Parathyroid adenoma (tissue), 2 donors: ENCODE measurements around the gene NTN1.

Experiments
- H2AFZ ChIP-seq: fragments of 300-600 bp; sonication (generic); one replicate; pipeline ENCODE4 v1.7.0; 2017; ENCODE audit warnings: antibody characterized with exemption, mild to moderate bottlenecking
- H3K27ac ChIP-seq: fragments of 300-600 bp; sonication (generic); one replicate; pipeline ENCODE4 v1.7.0; 2017
- H3K27me3 ChIP-seq: fragments of 300-600 bp; sonication (generic); one replicate; pipeline ENCODE4 v1.7.0; 2017; ENCODE audit warnings: low read length; ENCODE audit not compliant: control insufficient read depth, insufficient read depth
- H3K36me3 ChIP-seq: fragments of 300-600 bp; sonication (generic); one replicate; pipeline ENCODE4 v1.7.0; 2017; ENCODE audit warnings: low read length; ENCODE audit not compliant: control insufficient read depth, insufficient read depth
- H3K4me1 ChIP-seq: fragments of 300-600 bp; sonication (generic); one replicate; pipeline ENCODE4 v1.7.0; 2017; ENCODE audit warnings: control low read depth
- H3K4me2 ChIP-seq: fragments of 300-600 bp; sonication (generic); one replicate; pipeline ENCODE4 v1.7.0; 2017; ENCODE audit warnings: low read length
- H3K4me3 ChIP-seq: fragments of 300-600 bp; sonication (generic); one replicate; pipeline ENCODE4 v1.7.0; 2017; ENCODE audit warnings: low read depth, low read length
- H3K79me2 ChIP-seq: fragments of 300-600 bp; sonication (generic); one replicate; pipeline ENCODE4 v1.7.0; 2017; ENCODE audit warnings: control low read depth
- H3K9ac ChIP-seq: fragments of 300-600 bp; sonication (generic); one replicate; pipeline ENCODE4 v1.7.0; 2017; ENCODE audit warnings: mild to moderate bottlenecking
- H3K9me3 ChIP-seq: fragments of 300-600 bp; sonication (generic); one replicate; pipeline ENCODE4 v1.7.0; 2017; ENCODE audit warnings: low read length; ENCODE audit not compliant: control insufficient read depth
- TF ChIP-seq, protein P1 (sequence below): fragments of 300-600 bp; sonication (generic); IDR thresholded peaks from one replicate; pipeline ENCODE4 v1.7.0; 2017; ENCODE audit warnings: antibody characterized with exemption, mild to moderate bottlenecking
- donor health status: primary hyperparathyroidism.

The NTN1 gene

DNA sequence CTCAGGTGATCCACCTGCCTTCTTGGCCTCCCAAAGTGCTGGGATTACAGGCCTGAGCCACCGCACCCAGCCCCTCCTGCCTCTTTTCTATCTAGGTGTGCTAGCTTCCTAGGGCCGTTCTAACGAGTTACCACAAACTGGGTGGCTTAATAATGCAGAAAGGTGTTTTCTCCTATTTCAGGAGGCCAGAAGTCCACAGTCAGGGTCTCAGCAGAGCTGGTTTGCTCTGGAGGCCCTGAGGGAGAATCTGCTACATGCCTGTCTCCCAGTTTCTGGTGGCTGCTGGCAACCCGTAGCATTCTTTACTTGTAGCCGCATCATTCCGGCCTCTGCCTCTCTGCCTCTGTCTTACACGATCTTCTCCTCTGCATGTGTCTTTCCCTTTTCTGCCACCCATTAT lies 89.2 kb downstream of the NTN1 start:
- Histone ChIP-seq H3K4me1 (no peaks in the 10 kb centered on the region), H3K4me3 (no peak overlapping the region), H3K9ac (no peak overlapping the region), H3K4me2 (no peak overlapping the region), H3K27ac (no peak overlapping the region), H2AFZ (no peak overlapping the region), H3K27me3 (no peaks in the 10 kb centered on the region), H3K36me3 (no peaks in the 10 kb centered on the region), H3K79me2 (no peaks in the 10 kb centered on the region), H3K9me3 (no peaks in the 10 kb centered on the region)
- TF ChIP-seq, protein P1, sequence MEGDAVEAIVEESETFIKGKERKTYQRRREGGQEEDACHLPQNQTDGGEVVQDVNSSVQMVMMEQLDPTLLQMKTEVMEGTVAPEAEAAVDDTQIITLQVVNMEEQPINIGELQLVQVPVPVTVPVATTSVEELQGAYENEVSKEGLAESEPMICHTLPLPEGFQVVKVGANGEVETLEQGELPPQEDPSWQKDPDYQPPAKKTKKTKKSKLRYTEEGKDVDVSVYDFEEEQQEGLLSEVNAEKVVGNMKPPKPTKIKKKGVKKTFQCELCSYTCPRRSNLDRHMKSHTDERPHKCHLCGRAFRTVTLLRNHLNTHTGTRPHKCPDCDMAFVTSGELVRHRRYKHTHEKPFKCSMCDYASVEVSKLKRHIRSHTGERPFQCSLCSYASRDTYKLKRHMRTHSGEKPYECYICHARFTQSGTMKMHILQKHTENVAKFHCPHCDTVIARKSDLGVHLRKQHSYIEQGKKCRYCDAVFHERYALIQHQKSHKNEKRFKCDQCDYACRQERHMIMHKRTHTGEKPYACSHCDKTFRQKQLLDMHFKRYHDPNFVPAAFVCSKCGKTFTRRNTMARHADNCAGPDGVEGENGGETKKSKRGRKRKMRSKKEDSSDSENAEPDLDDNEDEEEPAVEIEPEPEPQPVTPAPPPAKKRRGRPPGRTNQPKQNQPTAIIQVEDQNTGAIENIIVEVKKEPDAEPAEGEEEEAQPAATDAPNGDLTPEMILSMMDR: no peak

DNA sequence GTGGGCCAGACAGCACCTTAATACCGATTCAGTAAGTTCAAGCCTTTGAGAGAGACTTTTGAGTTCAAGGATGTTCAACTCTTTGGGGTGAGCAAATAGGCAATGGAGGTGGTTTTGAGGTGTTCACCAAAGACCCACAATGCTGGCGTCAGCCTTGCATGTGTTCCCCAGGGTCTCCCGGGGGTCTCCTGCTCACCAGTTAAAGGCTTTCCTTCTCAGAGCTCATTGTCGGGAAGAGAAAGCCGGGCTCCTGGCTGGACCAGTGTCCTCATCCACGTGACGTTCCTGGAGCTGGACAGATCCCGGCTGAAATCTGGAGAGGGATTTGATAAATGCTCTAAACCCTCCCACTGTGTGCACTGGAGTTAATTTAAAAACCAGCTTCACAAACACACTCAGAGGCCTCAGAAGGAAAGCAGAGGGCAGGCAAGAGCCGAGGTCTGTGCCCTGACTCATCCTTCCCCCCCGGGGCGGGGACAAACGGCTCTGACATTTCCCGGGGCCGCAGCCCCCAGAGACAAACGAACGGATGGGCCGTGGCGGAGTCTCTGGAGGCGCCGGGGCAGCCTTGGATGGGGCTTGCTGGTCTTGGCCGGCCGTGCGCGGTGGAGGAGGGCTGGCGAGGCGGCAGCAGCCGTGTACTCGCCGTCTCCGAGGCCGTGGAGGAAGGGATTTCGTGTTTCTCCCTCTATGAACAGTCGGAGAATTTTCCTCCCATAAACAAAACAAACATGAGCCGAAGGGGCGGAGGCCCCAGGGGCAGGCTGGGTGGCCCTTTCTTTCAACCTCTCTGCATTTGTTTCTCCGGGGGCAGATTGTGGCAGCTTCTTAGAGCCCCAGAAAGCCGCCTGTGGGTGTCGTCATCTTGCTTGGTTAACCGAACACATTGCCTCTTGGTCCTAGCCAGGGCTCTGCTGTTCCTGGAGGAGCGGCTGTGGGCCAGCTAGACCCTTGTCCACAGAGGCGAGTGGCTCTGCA lies 94.2 kb downstream of the NTN1 start:
- no peak overlapping the region for H3K4me2 ChIP-seq
- no peaks in the 10 kb centered on the region for H3K79me2 ChIP-seq
- no peak overlapping the region for H3K27ac ChIP-seq
- no peaks in the 10 kb centered on the region for H3K27me3 ChIP-seq
- no peaks in the 10 kb centered on the region for H3K4me1 ChIP-seq
- H3K4me3 ChIP-seq: no peak overlapping the region
- TF ChIP-seq, protein P1: no peak
- H3K9me3 ChIP-seq: no peaks in the 10 kb centered on the region
- no peaks in the 10 kb centered on the region for H3K36me3 ChIP-seq
- no peak overlapping the region for H2AFZ ChIP-seq
- no peak overlapping the region for H3K9ac ChIP-seq

DNA sequence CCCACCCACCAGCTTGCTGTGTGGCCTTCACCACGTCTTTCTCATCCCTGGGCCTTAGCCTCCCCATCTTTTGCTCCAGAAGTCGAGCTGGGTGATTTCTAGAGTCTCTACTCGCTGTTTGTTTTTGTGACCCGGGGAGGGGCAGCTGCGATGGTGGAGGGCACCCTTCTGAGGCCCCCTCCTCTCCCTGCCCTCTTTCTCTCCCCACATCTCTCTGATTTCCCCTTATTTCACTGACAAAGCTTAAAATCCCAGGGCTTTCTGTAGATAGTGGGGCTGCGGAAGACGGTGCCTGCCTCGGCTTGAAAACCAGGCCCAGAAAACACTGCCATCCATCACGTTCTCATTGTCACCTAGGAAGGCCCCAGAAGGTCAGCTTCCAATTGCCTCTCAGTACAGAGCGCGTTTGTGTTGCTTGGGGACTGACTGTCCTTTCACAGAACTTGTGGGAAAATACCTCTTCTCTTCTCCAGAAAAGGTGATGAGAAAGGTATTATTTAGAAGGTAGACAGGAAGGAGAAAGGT lies 95.1 kb downstream of the NTN1 start:
- Histone ChIP-seq H3K9me3 (no peaks in the 10 kb centered on the region), H3K27ac (no peak overlapping the region), H3K4me1 (no peaks in the 10 kb centered on the region), H2AFZ (no peak overlapping the region), H3K36me3 (no peaks in the 10 kb centered on the region), H3K4me2 (no peak overlapping the region), H3K79me2 (no peaks in the 10 kb centered on the region), H3K27me3 (no peaks in the 10 kb centered on the region), H3K9ac (no peak overlapping the region), H3K4me3 (no peak overlapping the region)
- TF ChIP-seq, protein P1: no peak

DNA sequence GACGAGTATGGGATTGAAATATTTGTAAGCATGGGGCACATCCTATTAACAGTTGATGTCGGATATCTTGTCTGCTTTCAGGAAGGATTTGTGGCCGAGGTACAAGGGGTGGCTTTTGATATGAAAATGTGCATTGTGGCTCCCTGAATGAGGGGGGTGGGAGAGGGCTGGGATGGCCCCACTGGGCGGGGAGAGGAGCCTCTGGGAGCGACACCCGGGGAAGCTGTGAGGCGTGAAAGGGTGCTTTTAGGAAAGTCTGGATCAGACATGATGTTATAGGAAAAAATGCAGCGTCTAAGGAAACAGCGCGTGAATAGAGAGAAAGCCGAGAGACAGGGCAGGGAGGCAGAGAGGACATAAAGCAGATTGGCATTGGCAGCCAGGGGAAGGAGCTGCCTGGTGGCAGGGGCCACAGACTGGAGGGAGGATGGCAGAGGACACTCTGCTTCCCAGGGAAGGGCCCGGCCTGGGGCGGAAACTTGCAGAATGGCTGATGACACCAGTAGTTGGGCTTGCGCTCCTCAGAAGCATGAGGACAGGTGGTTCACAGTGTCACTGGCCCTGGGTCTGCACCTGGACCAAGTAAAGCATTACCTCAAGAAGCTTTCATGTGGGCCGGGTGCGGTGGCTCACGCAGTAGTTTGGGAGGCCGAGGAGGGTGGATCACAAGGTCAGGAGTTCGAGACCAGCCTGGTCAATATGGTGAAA lies 95.7 kb downstream of the NTN1 start:
- Histone ChIP-seq H3K9ac (no peak overlapping the region), H3K4me3 (no peak overlapping the region), H3K9me3 (no peaks in the 10 kb centered on the region), H3K79me2 (no peaks in the 10 kb centered on the region), H3K27me3 (no peaks in the 10 kb centered on the region), H3K27ac (no peak overlapping the region), H3K4me1 (no peaks in the 10 kb centered on the region), H3K36me3 (no peaks in the 10 kb centered on the region), H3K4me2 (no peak overlapping the region), H2AFZ (no peak overlapping the region)
- TF ChIP-seq, protein P1: no peak
